Karpas-422 (cell line): ENCODE data around the gene CTSE. TPM values are rescaled to one million over a fixed set of nuclear protein-coding genes. Genes with fewer than 3 reads are reported as not detected.
"Not testable (repeated sequence)": the region's sequence is repeated elsewhere in the genome, so short reads cannot be mapped to it uniquely, and the experiment has no call there.

Experiments used
- DNase-seq: peaks from one replicate; pipeline ENCODE4 v3.0.0-alpha.2; 2015
- H2AFZ ChIP-seq: fragments of 200-600 bp; sonication (generic); 2 replicates; pipeline ENCODE4 v1.6.1; 2014; ENCODE audit warnings: antibody characterized with exemption, low read length, mixed read lengths
- H3K27ac ChIP-seq: fragments of 200-600 bp; sonication (generic); 2 replicates; pipeline ENCODE4 v1.5.1; 2014; ENCODE audit warnings: mild to moderate bottlenecking, low read length, moderate library complexity
- H3K27me3 ChIP-seq: fragments of 200-600 bp; sonication (generic); 2 replicates; pipeline ENCODE4 v1.6.1; 2014; ENCODE audit warnings: low read length, mixed read lengths
- H3K36me3 ChIP-seq: fragments of 200-600 bp; sonication (generic); 2 replicates; pipeline ENCODE4 v1.6.1; 2014; ENCODE audit warnings: low read length, mixed read lengths; ENCODE audit not compliant: insufficient read depth
- H3K4me1 ChIP-seq: fragments of 200-600 bp; sonication (generic); 2 replicates; pipeline ENCODE4 v1.6.1; 2014; ENCODE audit warnings: mild to moderate bottlenecking, low read length, mixed read lengths
- H3K4me2 ChIP-seq: fragments of 200-600 bp; sonication (generic); 2 replicates; pipeline ENCODE4 v1.6.1; 2014; ENCODE audit warnings: low read length, low read depth, mild to moderate bottlenecking; ENCODE audit not compliant: poor library complexity, severe bottlenecking
- H3K4me3 ChIP-seq: fragments of 200-600 bp; sonication (generic); 2 replicates; pipeline ENCODE4 v1.5.1; 2014; ENCODE audit warnings: mild to moderate bottlenecking, antibody characterized with exemption, low read length, mixed read lengths
- H3K79me2 ChIP-seq: fragments of 200-600 bp; sonication (generic); 2 replicates; pipeline ENCODE4 v1.6.1; 2014; ENCODE audit warnings: mild to moderate bottlenecking, low read length, mixed read lengths
- H3K9ac ChIP-seq: fragments of 200-600 bp; sonication (generic); 2 replicates; pipeline ENCODE4 v1.6.0; 2014; ENCODE audit warnings: low read length
- H3K9me2 ChIP-seq: fragments of 200-600 bp; sonication (generic), shearing (Covaris generic); replicated peaks from 2 replicates; pipeline ENCODE4 v1.6.0; 2014; ENCODE audit warnings: mild to moderate bottlenecking, low read length, moderate library complexity; ENCODE audit not compliant: insufficient read depth
- H3K9me3 ChIP-seq: fragments of 300-700, 200-600 bp; sonication (generic); 2 replicates; pipeline ENCODE4 v1.6.1; 2014; ENCODE audit warnings: low read length, mixed read lengths
- H4K20me1 ChIP-seq: fragments of 200-600 bp; sonication (generic); 2 replicates; pipeline ENCODE4 v1.6.1; 2014; ENCODE audit warnings: mild to moderate bottlenecking, antibody characterized with exemption, low read length, low read depth; ENCODE audit not compliant: insufficient read depth
- total RNA-seq: library from RNA; depleted of rRNA; stranded (reverse); fragments of >200 nt; shearing (Covaris generic); gene quantifications from 2 replicates; pipeline ENCODE4 v1.2.3, GENCODE V29; 2014; ENCODE audit warnings: low replicate concordance; rRNA removed

CTSE gene
- total RNA-seq: not detected in 2 replicates

DNA sequence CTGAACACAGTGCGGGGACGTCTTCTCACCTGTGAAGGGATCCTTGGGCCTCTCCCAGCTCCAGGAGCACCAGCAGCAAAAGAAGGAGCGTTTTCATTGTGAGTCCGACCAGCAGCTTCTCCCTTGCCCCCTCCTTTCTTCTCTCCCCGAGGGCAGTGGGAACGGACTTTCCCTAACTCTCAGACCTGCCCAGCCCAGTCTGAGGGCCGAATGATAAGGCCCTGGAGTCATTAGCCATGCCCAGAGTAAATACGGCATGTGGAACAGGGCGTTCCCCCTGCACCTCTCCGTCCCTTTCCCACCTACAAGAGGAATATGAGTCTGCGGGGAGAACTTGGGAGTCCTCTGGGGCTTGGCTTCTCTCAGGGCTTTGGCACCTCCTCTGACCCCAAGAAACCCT, at the start of gene CTSE:
CTSE (minus strand) TSS at position 201 of the 400 bp plus-strand sequence; CDS start at position 97, 104 bp downstream.
- Histone ChIP-seq H3K4me1 (no peaks in the 10 kb centered on the region), H3K27ac (no peak within 1 kb of the TSS), H2AFZ (no peak within 1 kb of the TSS), H3K9me3 (no peaks in the 10 kb centered on the region), H3K9me2 (no peaks in the 10 kb centered on the region), H3K9ac (no peak within 1 kb of the TSS), H4K20me1 (no peaks in the 10 kb centered on the region), H3K27me3 (no peaks in the 10 kb centered on the region; the same call in 1 of the 2 replicates), H3K79me2 (no peaks in the 10 kb centered on the region), H3K4me2 (no peak within 1 kb of the TSS), H3K4me3 (no peak within 1 kb of the TSS), H3K36me3 (no peaks in the 10 kb centered on the region)
- DNase-seq: no peak

DNA sequence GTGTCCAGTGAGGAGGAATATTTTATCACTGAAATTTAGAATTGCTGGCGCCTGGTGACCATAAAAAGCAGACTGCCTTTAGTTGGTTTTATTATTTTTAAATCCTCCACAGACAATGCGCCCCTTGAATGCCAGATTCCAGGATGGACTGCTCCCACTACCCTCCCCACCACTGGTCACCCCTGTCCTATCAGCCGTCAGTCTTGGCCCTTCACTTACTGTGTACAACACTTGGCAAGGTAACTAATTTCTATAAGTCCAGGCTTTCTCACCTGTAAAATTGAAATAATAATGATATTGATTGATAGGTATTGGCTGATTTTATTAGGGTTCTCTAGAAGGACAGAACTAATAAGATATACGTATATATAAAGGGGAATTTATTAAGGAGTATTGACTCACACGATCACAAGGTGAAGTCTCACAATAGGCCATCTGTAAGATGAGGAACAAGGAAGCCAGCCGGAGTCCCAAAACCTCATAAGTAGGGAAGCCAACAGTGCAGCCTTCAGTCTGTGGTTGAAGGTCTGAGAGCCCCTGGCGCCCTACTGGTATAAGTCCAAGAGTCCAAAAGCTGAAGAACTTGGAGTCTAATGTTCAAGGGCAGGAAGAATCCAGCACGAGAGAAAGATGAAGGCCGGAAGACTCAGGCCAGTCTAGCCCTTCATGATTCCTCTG, 47.1 kb upstream of the CTSE start:
- Histone ChIP-seq H3K9me3 (no peaks in the 10 kb centered on the region), H3K27me3 (no peaks in the 10 kb centered on the region), H3K27ac (no peak overlapping the region), H2AFZ (no peak overlapping the region), H3K9ac (no peak overlapping the region), H3K4me3 (no peak overlapping the region), H3K36me3 (no peaks in the 10 kb centered on the region), H3K4me2 (no peak overlapping the region), H3K9me2 (no peaks in the 10 kb centered on the region), H3K79me2 (no peaks in the 10 kb centered on the region), H4K20me1 (no peaks in the 10 kb centered on the region), H3K4me1 (no peaks in the 10 kb centered on the region)
- DNase-seq: no peak

DNA sequence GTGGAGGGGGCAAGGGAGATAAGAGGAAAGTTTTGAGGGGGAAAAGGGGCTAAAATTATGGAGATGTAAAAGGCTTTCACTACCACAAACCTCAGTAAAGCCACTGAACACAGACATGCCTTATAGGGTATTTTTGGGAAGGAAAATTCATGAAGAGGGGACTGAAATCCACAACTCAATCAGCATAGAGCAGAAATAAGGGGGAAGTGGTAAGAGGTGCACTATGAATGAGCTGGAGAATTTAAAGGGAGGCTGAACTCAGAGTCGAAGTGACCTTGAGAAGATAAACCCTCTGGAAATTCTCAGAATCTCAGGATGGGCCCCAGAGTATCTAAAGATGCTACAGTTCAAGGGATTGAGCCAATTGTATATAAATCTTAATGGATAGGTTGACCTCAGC, 44.6 kb upstream of the CTSE start:
- no peak overlapping the region for H3K4me3 ChIP-seq
- no peak overlapping the region for H3K4me2 ChIP-seq
- no peak overlapping the region for H3K27ac ChIP-seq
- no peak overlapping the region for H2AFZ ChIP-seq
- H3K27me3 ChIP-seq: no peaks in the 10 kb centered on the region
- no peaks in the 10 kb centered on the region for H3K9me2 ChIP-seq
- no peaks in the 10 kb centered on the region for H3K9me3 ChIP-seq
- H4K20me1 ChIP-seq: no peaks in the 10 kb centered on the region
- H3K4me1 ChIP-seq: no peaks in the 10 kb centered on the region
- no peak for DNase-seq
- no peak overlapping the region for H3K9ac ChIP-seq
- H3K79me2 ChIP-seq: no peaks in the 10 kb centered on the region
- no peaks in the 10 kb centered on the region for H3K36me3 ChIP-seq

DNA sequence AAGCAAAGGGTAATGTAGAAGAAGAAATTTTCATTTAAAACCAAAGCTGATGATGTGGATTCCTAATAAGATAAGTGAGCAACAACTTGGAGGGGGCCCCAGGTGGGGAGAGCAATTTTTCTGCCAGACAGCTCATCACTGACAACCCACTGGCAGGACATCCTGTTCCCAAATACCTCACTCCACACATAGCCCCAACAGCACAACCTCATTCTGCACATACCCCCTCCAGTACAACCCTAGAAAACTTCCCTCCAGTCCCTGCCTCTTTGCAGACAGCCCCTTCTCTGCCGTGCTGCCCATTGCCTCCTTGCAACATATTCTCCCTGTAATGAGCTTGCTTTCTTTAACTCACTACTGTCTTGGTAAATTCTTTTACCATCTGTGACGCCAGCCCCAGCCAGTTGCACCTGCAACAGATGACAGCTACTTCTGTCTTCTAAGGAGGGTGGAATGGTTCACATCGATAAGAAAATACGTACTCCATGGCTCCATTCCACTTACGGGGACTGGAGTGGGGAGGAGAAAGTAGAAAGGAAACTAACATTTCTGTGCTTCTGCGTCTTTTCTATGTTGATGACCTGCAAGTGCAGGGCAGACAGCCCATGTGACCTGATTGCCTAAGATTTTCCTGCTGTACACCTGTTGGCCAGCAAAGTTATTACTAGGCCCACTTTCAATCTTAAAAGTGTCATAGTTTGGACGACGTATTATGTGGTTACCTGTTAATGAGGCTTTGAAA, 44.0 kb upstream of the CTSE start:
- no peaks in the 10 kb centered on the region for H3K4me1 ChIP-seq
- H3K9me2 ChIP-seq: no peaks in the 10 kb centered on the region
- H3K79me2 ChIP-seq: no peaks in the 10 kb centered on the region
- no peak overlapping the region for H3K27ac ChIP-seq
- H3K27me3 ChIP-seq: no peaks in the 10 kb centered on the region
- H3K9ac ChIP-seq: no peak overlapping the region
- no peak overlapping the region for H2AFZ ChIP-seq
- H3K36me3 ChIP-seq: no peaks in the 10 kb centered on the region
- no peak overlapping the region for H3K4me3 ChIP-seq
- H4K20me1 ChIP-seq: no peaks in the 10 kb centered on the region
- no peak for DNase-seq
- H3K9me3 ChIP-seq: no peaks in the 10 kb centered on the region
- no peak overlapping the region for H3K4me2 ChIP-seq

DNA sequence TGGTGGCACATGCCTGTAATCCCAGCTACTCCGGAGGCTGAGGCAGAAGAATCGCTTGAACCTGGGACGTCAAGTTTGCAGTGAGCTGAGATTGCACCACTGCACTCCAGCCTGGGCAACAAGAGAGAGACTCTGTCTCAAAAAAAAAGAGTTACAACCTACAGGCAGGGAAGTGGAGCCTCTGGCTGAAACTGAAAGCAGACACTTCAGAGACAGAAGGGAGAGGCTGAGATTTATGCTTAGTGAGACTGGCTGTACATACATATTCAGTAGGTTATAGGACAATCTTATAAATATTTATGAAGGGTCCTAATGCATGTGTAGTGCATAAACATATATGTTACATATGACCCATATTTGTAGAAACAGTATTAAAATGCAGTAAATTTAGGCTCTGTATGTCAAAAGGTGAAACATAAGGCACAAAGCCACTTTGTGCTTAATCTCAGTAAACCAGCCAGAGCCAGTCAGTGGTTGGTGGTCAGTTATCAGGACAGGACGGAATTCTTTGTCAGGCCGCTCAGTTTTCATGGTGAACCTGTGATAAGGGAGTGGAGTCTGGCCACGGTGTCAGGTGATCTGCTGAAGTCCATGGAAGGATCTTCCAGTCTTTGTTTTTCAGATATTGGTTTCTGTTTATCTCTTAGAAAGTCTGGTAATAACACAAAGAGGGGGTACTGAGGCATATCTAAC, 42.9 kb upstream of the CTSE start:
- no peak overlapping the region for H3K9ac ChIP-seq
- no peaks in the 10 kb centered on the region for H3K27me3 ChIP-seq
- no peaks in the 10 kb centered on the region for H4K20me1 ChIP-seq
- no peaks in the 10 kb centered on the region for H3K9me3 ChIP-seq
- H3K36me3 ChIP-seq: no peaks in the 10 kb centered on the region
- no peaks in the 10 kb centered on the region for H3K9me2 ChIP-seq
- H2AFZ ChIP-seq: no peak overlapping the region
- no peak overlapping the region for H3K4me3 ChIP-seq
- no peak for DNase-seq
- H3K79me2 ChIP-seq: no peaks in the 10 kb centered on the region
- H3K4me2 ChIP-seq: no peak overlapping the region
- no peak overlapping the region for H3K27ac ChIP-seq
- no peaks in the 10 kb centered on the region for H3K4me1 ChIP-seq

DNA sequence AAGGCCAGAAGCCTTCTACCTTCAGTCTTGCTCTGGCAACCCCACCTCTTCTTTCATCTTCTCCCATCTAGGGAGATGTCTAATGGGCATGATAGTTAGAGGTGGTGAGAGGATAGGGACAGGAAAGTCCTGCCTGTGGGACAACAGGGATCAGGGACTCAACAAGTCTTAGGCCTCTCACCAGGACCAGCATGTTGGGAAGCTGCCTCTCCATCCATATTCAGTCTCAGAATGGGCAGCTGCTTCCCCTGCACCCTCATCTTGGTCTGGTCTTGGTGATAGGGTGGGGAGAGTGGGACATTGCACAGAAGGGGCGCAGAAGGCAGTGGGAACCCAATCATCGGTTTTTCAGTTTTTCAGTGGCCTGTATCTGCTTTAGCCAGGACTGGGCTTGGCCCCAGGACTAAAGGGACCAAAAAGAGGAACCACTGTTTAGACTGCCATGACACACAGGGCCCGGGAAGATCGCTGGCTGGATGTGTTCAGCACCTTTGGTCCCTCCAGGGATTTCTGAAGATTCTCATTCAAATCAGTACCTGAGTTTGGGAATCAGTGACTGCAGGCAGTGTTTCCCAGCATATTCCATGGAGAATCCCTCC, 42.0 kb upstream of the CTSE start:
- H2AFZ ChIP-seq: no peak overlapping the region
- no peaks in the 10 kb centered on the region for H3K9me2 ChIP-seq
- H3K27me3 ChIP-seq: no peaks in the 10 kb centered on the region
- H3K36me3 ChIP-seq: no peaks in the 10 kb centered on the region
- no peak overlapping the region for H3K4me3 ChIP-seq
- no peaks in the 10 kb centered on the region for H3K79me2 ChIP-seq
- H4K20me1 ChIP-seq: no peaks in the 10 kb centered on the region
- no peaks in the 10 kb centered on the region for H3K9me3 ChIP-seq
- H3K4me1 ChIP-seq: no peaks in the 10 kb centered on the region
- H3K9ac ChIP-seq: no peak overlapping the region
- H3K4me2 ChIP-seq: no peak overlapping the region
- no peak for DNase-seq
- H3K27ac ChIP-seq: no peak overlapping the region

DNA sequence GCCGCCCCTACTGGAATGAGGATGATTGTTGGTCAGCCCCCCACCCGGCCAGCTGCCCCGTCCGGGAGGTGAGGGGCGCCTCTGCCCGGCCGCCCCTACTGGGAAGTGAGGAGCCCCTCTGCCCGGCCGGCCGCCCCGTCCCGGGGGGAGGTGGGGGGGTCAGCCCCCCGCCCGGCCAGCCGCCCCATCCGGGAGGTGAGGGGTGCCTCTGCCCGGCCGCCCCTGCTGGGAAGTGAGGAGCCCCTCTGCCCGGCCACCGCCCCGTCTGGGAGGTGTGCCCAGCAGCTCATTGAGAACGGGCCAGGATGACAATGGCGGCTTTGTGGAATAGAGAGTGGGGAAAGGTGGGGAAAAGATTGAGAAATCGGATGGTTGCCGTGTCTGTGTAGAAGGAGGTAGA, 40.8 kb upstream of the CTSE start:
- not testable (repeated sequence) for H3K4me3 ChIP-seq, H3K4me1 ChIP-seq, H3K9me2 ChIP-seq, H3K36me3 ChIP-seq, DNase-seq, H3K4me2 ChIP-seq, H4K20me1 ChIP-seq, H3K79me2 ChIP-seq, H3K27ac ChIP-seq, H3K9ac ChIP-seq, H3K27me3 ChIP-seq, H3K9me3 ChIP-seq, H2AFZ ChIP-seq

DNA sequence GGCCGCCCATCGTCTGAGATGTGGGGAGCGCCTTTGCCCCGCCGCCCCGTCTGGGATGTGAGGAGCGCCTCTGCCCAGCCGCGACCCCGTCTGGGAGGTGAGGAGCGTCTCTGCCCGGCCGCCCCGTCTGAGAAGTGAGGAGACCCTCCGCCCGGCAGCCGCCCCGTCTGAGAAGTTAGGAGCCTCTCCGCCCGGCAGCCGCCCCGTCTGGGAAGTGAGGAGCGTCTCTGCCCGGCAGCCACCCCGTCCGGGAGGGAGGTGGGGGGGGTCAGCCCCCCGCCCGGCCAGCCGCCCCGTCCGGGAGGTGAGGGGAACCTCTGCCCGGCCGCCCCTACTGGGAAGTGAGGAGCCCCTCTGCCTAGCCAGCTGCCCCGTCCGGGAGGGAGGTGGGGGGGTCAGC, 40.3 kb upstream of the CTSE start:
- H3K27me3 ChIP-seq, H3K27ac ChIP-seq: not testable (repeated sequence)

More for the DNA sequence above, 40.3 kb upstream of the CTSE start:
- not testable (repeated sequence) for H3K4me2 ChIP-seq, H2AFZ ChIP-seq, DNase-seq, H3K4me1 ChIP-seq, H3K79me2 ChIP-seq, H3K9me3 ChIP-seq, H4K20me1 ChIP-seq, H3K9ac ChIP-seq, H3K9me2 ChIP-seq, H3K4me3 ChIP-seq, H3K36me3 ChIP-seq
